GM12801 (cell line): Measurements from ENCODE around the gene LOXHD1.

Experiments
- CTCF ChIP-seq: IDR thresholded peaks from one replicate; pipeline ENCODE4 v1.5.1; 2011; ENCODE audit warnings: control low read depth; ENCODE audit not compliant: insufficient read length; ENCODE audit errors: extremely low read depth

The LOXHD1 gene

GRCh38 chr18:46632401-46633071 lies 24.5 kb downstream of the LOXHD1 start:
- no peak for TF ChIP-seq CTCF

- no peak for TF ChIP-seq CTCF
These were observed 26.0 kb downstream of the LOXHD1 start for GRCh38 chr18:46630991-46631390.

- TF ChIP-seq CTCF: no peak
These were observed 26.9 kb downstream of the LOXHD1 start for GRCh38 chr18:46630160-46630559.

- no peak for TF ChIP-seq CTCF
These were observed 27.7 kb downstream of the LOXHD1 start for GRCh38 chr18:46629361-46629760.

GRCh38 chr18:46628206-46628605 lies 28.8 kb downstream of the LOXHD1 start:
- TF ChIP-seq CTCF: no peak

- TF ChIP-seq CTCF: no peak
These were observed 29.9 kb downstream of the LOXHD1 start for GRCh38 chr18:46627136-46627535.

- no peak for TF ChIP-seq CTCF
These were observed 32.0 kb downstream of the LOXHD1 start for GRCh38 chr18:46625069-46625468.

- TF ChIP-seq CTCF: no peak
These were observed 32.9 kb downstream of the LOXHD1 start for GRCh38 chr18:46624127-46624526.
